22Rv1 (cell line): Measurements from ENCODE around the gene CARNS1.

ENCODE experiments used
- H3K27ac ChIP-seq: fragments of 450-650 bp; 2 replicates; pipeline ENCODE4 v1.5.1; 2017
- ZFX ChIP-seq: fragments of 450-650 bp; IDR thresholded peaks from 2 replicates; pipeline ENCODE4 v1.6.1; 2017; ENCODE audit warnings: antibody characterized with exemption, borderline replicate concordance
- TF ChIP-seq, protein P1 (sequence below): fragments of 450-650 bp; IDR thresholded peaks from 2 replicates; pipeline ENCODE4 v1.5.1; 2017; ENCODE audit warnings: mild to moderate bottlenecking

The CARNS1 gene

DNA sequence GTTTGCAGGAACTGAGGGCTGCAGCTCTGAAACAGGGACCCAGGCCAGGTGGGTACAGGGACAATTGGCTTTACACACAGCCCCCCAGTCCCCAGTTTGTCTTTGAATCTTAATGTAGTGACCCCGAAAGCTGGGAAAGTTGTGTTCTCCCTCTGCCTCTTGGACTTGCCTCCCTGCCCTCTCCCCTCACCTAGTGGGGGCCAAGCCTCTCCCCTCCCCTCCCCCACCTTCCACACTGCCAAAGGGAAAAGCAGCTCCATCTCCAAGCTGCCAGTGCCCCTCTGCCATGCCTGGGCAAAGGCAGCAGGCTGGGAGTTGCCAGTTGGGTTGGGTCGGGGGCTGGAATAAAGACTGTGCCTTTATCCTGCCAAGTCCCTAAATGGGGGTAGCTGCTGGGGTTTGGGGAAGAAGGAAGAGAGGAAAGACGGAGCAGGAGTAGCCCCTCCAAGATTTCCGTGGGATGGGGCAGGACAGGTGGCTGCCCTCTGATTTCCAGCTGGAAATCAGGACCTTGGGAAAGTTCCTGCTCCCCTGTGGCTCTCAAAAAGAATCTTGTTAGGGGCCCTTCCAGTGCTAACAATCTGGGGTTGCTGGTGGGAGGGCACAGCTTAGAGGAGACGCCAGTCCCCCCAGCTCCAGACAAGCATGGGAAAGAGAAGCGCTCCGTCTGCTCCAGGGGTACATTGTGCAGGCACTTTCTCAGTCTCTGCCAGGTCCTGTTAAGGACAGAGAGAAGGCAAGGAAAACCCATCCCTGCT, 39.2 kb upstream of the CARNS1 start:
- TF ChIP-seq ZFX = no peak
- TF ChIP-seq, protein P1, sequence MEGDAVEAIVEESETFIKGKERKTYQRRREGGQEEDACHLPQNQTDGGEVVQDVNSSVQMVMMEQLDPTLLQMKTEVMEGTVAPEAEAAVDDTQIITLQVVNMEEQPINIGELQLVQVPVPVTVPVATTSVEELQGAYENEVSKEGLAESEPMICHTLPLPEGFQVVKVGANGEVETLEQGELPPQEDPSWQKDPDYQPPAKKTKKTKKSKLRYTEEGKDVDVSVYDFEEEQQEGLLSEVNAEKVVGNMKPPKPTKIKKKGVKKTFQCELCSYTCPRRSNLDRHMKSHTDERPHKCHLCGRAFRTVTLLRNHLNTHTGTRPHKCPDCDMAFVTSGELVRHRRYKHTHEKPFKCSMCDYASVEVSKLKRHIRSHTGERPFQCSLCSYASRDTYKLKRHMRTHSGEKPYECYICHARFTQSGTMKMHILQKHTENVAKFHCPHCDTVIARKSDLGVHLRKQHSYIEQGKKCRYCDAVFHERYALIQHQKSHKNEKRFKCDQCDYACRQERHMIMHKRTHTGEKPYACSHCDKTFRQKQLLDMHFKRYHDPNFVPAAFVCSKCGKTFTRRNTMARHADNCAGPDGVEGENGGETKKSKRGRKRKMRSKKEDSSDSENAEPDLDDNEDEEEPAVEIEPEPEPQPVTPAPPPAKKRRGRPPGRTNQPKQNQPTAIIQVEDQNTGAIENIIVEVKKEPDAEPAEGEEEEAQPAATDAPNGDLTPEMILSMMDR = no peak
- 0 out of 2 replicates have a peak overlapping the region, but pooled peaks have one; percentile 10 for H3K27ac ChIP-seq

DNA sequence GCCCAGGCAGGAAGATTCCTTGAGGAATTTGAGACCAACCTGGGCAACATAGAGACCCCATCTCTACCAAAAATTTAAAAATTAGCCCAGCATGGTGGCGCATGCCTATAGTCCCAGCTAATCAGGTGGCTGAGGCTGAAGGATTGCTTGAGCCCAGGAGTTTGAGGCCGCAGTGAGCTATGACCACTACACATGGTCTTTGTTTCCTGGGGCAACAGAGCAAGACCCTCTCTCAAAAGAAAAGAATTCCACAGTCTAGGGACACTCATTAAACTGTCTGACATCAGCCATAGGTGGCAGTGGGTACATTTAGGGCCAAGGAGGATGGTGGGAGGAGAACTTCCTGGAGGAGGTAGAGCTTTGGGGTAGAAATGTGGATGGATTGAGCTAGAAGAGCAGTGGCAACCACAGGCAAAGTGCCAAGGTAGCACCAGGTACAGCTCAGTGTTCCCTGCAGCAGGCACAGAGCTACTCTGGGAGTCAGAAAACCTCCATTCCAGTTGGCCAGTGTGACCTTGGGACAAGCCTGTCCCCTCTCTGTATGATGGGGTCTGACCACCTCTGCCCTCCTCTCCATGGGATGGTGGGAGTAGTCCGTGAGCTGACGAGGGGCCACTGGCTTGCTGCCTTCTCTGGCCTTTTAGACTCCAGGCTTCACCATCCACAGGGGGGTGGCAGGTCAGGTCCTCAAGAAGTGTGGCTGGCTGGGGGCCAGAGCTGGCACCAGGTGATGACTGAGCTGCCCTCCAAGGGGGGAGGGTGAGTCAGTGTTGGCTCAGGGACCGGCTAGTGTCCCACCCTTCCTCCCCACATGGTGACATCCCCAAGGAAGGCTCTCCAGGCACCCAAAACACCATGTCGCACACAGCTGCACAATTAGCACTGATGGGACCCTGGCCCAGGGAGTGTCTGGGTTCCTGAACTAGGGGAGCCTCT, 38.3 kb upstream of the CARNS1 start:
- H3K27ac ChIP-seq = 0 out of 2 replicates have a peak overlapping the region, but pooled peaks have one; percentile 10
- no peak for TF ChIP-seq ZFX

DNA sequence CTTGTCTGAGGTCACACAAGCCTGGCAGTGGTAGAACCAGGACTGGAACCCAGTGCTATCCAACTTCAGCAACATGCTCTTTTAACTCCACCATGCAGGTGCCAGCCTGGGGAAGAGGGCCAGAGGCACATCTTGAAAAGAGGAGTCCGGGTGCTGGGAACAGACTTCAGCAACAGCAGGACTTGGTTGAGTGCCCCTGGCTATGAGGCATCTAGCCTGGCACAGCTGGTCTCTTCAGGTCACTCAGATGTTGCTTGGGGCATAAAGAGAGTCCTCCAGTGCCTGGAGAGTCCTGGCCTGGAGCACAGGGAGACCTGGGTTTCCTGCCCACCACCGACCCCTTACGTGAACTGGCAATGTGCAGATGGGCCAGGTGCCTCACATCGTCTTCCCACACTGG, 36.9 kb upstream of the CARNS1 start:
- TF ChIP-seq, protein P1 = no peak
- no peak for TF ChIP-seq ZFX
- H3K27ac ChIP-seq = no peak overlapping the region

DNA sequence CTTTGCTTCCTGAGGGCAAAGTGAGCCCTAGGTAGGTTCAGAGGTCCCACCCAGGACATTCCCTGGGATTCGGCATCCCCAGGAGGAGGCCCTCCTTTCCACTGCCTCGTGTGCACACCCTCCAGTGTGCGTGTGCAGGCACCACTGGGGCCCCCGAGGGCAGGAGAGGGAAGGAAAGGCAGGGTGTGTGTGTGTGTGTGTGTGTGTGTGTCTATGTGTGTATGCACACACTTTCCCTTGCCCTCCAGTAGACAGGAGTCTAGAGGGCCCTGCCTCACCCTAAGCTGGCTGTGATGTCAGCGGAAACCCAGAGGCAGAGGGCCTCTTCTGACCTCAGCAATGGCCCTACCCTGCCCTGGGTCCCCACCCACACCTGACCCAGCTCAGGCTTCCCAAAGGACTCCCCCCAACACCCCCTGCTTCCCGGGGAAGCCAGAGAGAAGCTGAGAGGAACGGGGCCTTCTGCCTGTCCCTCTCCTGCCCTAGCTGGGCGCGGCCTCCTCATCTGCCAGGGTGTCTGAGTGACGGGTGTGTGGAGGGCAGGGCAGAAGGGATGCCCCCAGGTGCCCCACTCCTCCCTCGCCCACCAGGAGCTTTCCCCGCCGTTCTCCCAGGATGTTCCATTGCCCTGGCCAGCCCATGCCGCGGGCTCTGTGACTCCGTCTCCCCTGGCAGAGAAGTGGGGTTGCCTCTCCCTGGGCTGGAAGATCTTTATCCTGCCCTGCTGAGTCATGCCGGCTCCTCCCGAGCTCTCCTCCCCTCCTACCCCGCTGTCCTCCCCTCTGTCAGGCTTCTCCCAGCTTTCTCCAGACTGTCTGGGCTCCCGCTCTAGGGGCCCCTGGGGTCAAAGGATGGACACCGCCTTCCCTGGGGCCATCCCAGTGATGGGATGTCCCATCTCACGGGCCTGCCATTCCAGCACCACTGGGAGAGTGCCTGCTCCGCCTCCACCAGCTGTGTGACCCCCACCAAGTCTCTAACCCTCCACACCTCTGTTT, 36.1 kb upstream of the CARNS1 start:
- TF ChIP-seq, protein P1 = no peak
- no peak for TF ChIP-seq ZFX
- no peak overlapping the region for H3K27ac ChIP-seq

DNA sequence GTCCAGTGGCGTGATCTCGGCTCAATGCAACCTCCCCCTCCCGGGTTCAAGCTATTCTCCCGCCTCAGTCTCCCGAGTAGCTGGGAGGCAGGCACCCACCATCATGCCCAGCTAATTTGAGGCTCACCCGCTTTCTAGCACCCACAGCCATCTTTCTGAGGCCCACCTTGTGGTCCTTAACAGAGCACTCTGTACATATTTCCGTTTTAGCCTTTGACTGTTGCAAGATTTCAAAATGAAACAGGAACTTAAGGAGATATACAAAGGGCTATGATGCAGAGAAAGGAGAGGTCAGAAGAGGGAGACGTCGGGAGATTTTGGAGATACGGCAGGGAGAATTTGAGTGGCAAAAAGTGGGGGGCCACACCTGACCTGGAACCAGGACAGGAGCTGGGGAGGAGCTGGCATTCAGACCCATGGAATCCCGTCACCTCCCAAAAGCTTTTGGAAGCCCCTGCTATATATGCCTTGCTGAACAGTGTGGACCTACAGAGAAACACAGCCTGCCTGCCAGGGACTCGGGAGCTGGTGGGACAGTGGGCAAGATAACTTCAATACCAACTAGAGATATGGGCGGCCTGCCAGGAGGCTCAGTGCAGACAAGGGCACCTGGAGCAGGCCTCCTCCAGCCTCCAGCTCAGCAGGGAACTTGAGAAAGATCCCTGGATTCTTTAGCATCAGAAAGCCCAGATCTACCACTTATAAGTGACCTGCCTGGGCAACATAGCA, 34.1 kb upstream of the CARNS1 start:
- no peak overlapping the region for H3K27ac ChIP-seq
- TF ChIP-seq, protein P1 = no peak
- no peak for TF ChIP-seq ZFX

DNA sequence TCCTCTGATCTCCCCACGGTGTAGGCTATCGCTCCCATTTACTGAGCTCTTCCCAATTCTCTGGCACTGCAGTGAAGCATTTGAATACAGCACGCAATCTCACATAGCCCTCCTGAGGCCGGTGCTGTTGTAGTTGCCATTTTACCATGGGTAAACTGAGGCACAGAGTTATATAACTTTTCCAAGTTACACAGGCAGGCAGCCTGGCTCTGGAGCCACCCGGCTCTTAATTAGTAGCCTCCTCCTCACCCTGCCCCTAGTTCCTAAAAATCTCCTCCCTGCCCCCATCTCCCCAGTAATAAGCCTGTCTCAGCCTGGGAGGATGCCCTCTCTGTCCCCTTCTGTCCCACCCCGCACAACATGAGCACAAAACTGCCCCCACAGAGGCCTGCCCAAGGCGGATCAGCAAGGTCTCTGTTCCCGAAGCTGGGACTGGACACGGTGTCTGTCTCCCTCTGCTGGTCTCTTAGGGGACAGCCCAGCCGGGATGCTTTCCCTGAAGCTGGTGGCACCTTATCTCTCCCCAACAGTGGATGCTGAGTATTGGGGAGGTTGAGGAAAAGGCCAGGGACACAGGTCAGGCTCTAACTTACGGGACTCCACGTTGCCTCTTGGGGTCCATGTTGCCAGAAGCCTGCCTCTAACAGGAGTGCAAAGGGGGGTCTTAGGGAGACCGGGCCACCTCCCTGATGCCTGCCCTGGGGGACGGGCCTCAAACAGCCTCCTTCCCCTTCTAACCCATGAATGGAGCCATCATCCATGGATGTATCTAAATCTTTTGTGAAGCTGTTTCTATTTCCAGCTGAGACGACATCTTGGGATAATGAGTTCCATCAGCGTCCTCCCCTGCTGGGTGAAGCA, 33.0 kb upstream of the CARNS1 start:
- TF ChIP-seq, protein P1 = peak; percentile 94
- TF ChIP-seq ZFX = no peak
- H3K27ac ChIP-seq = no peak overlapping the region
